Measurements from ENCODE around the gene GAB3.
"Not testable (repeated sequence)": the region's sequence is repeated elsewhere in the genome, so short reads cannot be mapped to it uniquely, and the experiment has no call there.

The GAB3 gene

GRCh38 chrX:154654925-154655324 lies 96.0 kb downstream of the GAB3 start:
- DNase-seq: no peak

DNA sequence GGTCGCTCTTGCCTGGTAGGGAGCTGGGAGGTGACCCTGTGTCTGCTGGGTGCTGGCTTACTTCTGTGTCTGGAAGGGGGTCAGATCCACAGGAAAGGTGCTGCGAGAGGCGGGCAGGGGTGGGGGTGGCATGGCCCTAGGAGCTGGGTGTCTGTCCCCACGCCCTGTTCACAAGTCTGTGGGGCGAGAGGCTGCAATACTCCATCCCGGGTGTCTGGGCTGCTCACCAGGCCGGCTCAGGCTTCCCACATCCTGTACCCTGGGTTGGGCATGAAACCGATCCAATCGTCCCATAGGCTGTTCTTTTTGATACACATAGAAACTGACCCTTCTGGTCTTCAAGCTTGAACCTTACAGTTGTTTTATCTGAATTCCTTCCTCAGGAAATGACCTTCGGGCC lies 96.5 kb downstream of the GAB3 start:
- no peak for DNase-seq

GRCh38 chrX:154653413-154653812 lies 97.5 kb downstream of the GAB3 start, which contains the start of gene CTAG2:
TSS of gene CTAG2 (minus strand) at chrX:154653579. CDS start at chrX:154653515, 64 bp downstream.
- not testable (repeated sequence) for DNase-seq

DNA sequence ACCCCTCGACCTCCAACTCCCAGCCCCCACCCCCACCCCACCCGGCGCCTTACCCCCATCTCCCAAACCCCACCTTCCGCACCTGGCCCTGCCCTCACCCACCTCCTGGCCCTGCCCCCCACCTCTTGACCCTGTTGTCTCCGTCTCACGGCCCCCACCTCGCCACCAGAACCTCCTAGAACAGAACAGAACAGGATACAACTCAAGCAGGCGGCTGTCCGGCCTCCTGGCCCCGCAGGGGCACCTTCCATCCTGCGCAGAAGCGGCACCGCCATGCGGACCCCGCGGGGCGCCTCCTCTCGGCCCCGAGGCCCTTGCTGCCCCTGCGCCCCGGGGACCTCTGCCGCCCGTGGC lies 97.9 kb downstream of the GAB3 start:
- no peak for DNase-seq

GRCh38 chrX:154652311-154653047 lies 98.4 kb downstream of the GAB3 start:
- no peak for DNase-seq

- no peak for DNase-seq
These were observed 100.7 kb downstream of the GAB3 start for GRCh38 chrX:154650221-154650510.

GRCh38 chrX:154649503-154650220 lies 101.2 kb downstream of the GAB3 start:
- no peak for DNase-seq

DNA sequence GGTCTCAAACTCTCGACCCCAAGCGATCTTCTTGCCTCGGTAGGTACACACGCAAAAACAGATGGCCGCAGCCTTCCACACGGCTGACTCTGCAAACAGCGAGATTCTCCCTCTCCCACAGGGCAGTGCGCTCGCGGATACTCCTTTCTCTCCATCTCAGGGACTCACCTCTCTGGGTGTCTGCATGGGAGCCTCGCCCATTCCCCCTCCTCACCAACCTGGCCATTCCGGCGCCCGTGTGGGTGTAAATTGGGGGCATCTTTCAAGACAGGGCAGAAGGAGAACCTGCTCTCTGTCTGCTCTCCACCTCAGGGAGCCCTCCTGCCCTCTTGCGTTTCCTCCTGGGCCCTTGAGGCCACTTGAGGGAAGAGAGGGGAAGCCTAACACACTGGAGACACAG lies 101.9 kb downstream of the GAB3 start:
- no peak for DNase-seq

DNA sequence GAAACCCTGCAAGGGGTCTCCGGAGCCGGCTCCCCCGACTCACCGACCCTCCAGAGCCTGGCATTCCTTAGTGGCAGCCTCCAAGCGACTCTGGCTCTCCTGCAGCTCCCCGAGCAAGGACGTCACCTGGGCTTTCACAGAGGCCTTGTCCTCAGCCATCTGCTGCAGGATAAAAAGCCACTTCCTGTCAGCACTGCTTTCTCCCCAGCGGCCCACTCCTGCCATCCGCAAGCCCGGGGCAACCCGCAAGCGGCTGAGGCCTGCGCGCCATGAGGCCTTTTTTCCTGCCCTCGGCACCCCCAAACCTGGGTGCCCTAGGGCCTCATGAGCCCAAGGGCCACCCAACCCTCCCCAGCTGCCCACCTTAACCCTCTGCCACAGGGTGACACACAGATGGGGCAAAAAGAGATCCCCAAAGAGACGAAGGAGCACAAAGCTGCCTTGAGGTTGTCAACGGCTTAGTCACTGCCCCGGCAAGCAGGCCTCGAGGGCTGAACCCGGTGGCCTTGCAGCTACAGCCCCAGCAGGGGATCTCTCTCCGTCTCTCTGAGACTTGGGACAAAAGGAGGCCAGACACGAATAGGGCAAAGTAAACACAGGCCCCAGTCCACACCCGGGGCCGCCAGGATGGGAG lies 105.0 kb downstream of the GAB3 start:
- not testable (repeated sequence) for DNase-seq

DNA sequence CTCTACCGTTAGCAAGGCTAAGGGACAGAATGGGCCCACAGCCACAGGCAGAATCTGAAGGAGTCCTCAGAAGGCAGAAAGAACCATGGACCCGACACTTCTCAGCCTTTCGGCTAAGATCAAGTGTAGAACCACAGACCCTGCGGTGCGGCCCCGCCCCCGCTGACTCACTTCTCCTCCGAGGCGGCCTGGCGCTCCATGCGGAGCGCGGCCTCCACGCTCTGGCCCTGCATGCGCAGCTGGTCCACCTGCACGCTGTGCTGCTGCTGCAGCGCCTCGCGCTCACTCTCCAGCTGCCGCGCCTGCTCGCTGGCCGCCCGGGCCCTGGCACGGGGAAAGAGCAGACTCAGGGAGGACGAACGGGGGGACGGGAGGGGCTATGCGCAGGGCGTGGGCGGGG lies 107.2 kb downstream of the GAB3 start:
- not testable (repeated sequence) for DNase-seq

- DNase-seq: not testable (repeated sequence)
These were observed 109.1 kb downstream of the GAB3 start for GRCh38 chrX:154641740-154642139.

DNA sequence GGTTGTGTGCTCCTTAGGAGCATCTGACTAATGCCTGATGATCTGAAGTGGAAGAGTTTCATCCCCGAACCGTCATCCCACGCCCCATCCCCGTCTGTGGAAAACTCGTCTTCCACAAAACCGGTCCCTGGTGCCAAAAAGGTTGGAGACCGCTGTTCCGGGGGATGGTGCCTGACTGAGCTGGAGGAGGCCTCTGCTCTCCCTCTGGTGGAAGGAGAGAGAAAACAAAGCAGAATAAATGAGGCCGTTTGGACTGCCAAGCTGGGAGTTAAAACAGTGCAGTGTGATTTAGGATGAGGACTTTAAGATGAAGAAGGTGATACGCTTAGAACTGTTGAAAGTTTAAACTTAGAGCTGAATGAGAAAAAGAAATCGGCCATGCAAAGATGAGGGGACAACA lies 117.2 kb downstream of the GAB3 start:
- not testable (repeated sequence) for DNase-seq

GRCh38 chrX:154630949-154631348 lies 119.9 kb downstream of the GAB3 start:
- DNase-seq: not testable (repeated sequence)

- not testable (repeated sequence) for DNase-seq
These were observed 121.9 kb downstream of the GAB3 start for GRCh38 chrX:154628960-154629359.

Data from NCI-H2081 treated with DMSO at 0.1 percent for 48 hours (cell line).